CD8-positive, alpha-beta memory T cell (primary cell): ENCODE measurements around the gene TLCD3B. TPM values are rescaled to one million over a fixed set of nuclear protein-coding genes. Genes with fewer than 3 reads are reported as not detected.

Experiments
- CTCF ChIA-PET: fragments of 350-600 bp; sonication (Branson Sonifier 250); formaldehyde crosslinking; loops from one replicate; lab custom pipeline; 2021; ENCODE audit warnings: antibody characterized with exemption; lab: Charles Lee
- POLR2A ChIA-PET: fragments of 350-600 bp; sonication (Branson Sonifier 250); formaldehyde crosslinking; loops from one replicate; lab custom pipeline; 2021; ENCODE audit warnings: antibody characterized with exemption; lab: Charles Lee
- DNase-seq, 5 donors: peaks; one replicate each; pipeline versions ENCODE4 v3.0.0 to v3.0.0-alpha.2; 2020 to 2022; ENCODE audit warnings: mixed read lengths in 1 of 5
- H3K27ac ChIP-seq: one replicate; pipeline ENCODE4 v1.7.0; 2013; ENCODE audit warnings: low read depth, mild to moderate bottlenecking, low read length, moderate library complexity
- H3K27me3 ChIP-seq: 2 replicates; pipeline ENCODE4 v1.7.0; 2013; ENCODE audit warnings: low read length, mild to moderate bottlenecking; ENCODE audit not compliant: insufficient read depth, poor library complexity, severe bottlenecking
- H3K36me3 ChIP-seq: 2 replicates; pipeline ENCODE4 v1.7.0; 2013; ENCODE audit warnings: mild to moderate bottlenecking, low read length, moderate library complexity; ENCODE audit not compliant: insufficient read depth
- H3K4me1 ChIP-seq: 2 replicates; pipeline ENCODE4 v1.7.0; 2013; ENCODE audit warnings: mild to moderate bottlenecking, low read length, moderate library complexity; ENCODE audit not compliant: insufficient read depth
- H3K4me3 ChIP-seq: 2 replicates; pipeline ENCODE4 v1.7.0; 2013; ENCODE audit warnings: mild to moderate bottlenecking, low read length
- H3K9me3 ChIP-seq: 2 replicates; pipeline ENCODE4 v1.7.0; 2013; ENCODE audit warnings: mild to moderate bottlenecking, low read length
- H3K27ac Mint-ChIP-seq, 8 donors: one replicate each; pipeline ENCODE4 v1.8.0; 2020 to 2021; ENCODE audit warnings: mixed read lengths in 8 of 8, mild to moderate bottlenecking in 6 of 8, inconsistent platforms in 3 of 8, moderate library complexity in 3 of 8
- H3K27me3 Mint-ChIP-seq, 2 donors: one replicate each; pipeline ENCODE4 v1.8.0; 2020 to 2021; ENCODE audit warnings: mixed read lengths in 2 of 2, mild to moderate bottlenecking in 1 of 2, moderate library complexity in 1 of 2
- H3K36me3 Mint-ChIP-seq, 3 donors: one replicate each; pipeline ENCODE4 v1.8.0; 2020 to 2021; ENCODE audit warnings: mixed read lengths in 3 of 3, inconsistent platforms in 1 of 3, mild to moderate bottlenecking in 1 of 3
- H3K4me1 Mint-ChIP-seq, 3 donors: one replicate each; pipeline ENCODE4 v1.8.0; 2020 to 2021; ENCODE audit warnings: mixed read lengths in 3 of 3, inconsistent platforms in 1 of 3, mild to moderate bottlenecking in 1 of 3
- H3K4me3 Mint-ChIP-seq, 7 donors: one replicate each; pipeline ENCODE4 v1.8.0; 2020 to 2021; ENCODE audit warnings: mixed read lengths in 7 of 7, mild to moderate bottlenecking in 6 of 7, moderate library complexity in 4 of 7, inconsistent platforms in 2 of 7
- H3K9me3 Mint-ChIP-seq, 5 donors: one replicate each; pipeline ENCODE4 v1.8.0; 2020 to 2022; ENCODE audit warnings: mixed read lengths in 5 of 5, mild to moderate bottlenecking in 3 of 5, moderate library complexity in 2 of 5, inconsistent platforms in 1 of 5
- polyA plus RNA-seq: library from polyadenylated mRNA; unstranded; fragments of 300-500 nt; fragmentation: Illumina TruSeq; gene quantifications from one replicate; pipeline ENCODE4 v1.2.3, GENCODE V29; 2021
- total RNA-seq, 2 experiments: library from RNA; stranded (reverse); gene quantifications; one replicate each; pipeline ENCODE4 v1.2.3, GENCODE V29; 2021

TLCD3B gene
- total and polyA plus RNA-seq, 3 experiments from 2014 or later, result 0.55 to 0.84 TPM; not detected in 1

DNA sequence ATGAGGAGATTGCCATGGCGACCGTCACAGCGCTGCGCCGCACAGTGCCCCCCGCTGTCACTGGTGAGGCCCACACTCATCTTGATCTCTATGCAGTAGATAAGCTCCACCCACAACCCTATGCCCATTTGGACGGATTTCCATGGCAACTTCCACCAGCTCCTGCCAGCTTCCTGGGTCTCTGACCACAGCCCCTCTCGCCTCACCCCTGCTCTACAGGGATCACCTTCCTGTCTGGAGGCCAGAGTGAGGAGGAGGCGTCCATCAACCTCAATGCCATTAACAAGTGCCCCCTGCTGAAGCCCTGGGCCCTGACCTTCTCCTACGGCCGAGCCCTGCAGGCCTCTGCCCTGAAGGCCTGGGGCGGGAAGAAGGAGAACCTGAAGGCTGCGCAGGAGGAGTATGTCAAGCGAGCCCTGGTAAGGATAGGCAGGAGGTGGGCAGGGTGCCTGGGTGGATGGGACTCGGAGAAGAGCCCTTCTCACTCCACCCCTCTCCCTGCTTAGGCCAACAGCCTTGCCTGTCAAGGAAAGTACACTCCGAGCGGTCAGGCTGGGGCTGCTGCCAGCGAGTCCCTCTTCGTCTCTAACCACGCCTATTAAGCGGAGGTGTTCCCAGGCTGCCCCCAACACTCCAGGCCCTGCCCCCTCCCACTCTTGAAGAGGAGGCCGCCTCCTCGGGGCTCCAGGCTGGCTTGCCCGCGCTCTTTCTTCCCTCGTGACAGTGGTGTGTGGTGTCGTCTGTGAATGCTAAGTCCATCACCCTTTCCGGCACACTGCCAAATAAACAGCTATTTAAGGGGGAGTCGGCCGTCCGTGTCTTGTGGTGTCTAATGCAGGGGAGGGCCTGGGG lies 38.8 kb upstream of the TLCD3B start:
- Mint-ChIP-seq H3K9me3 (no peaks in the 10 kb centered on the region), H3K36me3 (peaks cover 6 to 72% (median 11%) of the 10 kb centered on the region in 3 donors), H3K27me3 (peaks cover 0 to 2% of the 10 kb centered on the region in 2 donors), H3K4me3 (peak overlapping the region in 3 of 7 donors; percentile 12 to 62 (median 36)), H3K27ac (peak overlapping the region in 4 of 8 donors; percentile 37 to 83 (median 69)), H3K4me1 (peaks cover 32 to 47% (median 33%) of the 10 kb centered on the region in 3 donors)
- ChIA-PET CTCF (interaction anchor here (1.1 to 1.8 kb wide), 2 partner anchors 9 to 24 kb away, joined by 4 read pairs; no protein-coding TSS in a partner anchor), POLR2A (interaction anchor here (0.7 to 1.4 kb wide), 3 partner anchors 22 to 675 kb away, joined by 3 read pairs; partner anchors contain the start of genes TBX6 and YPEL3)
- H3K27ac ChIP-seq, result peak overlapping the region; percentile 3
- peaks cover 36% of the 10 kb centered on the region for H3K4me1 ChIP-seq
- no peaks in the 10 kb centered on the region for H3K9me3 ChIP-seq
- DNase-seq, result no peak
- H3K27me3 ChIP-seq, result no peaks in the 10 kb centered on the region
- no peak overlapping the region for H3K4me3 ChIP-seq
- H3K36me3 ChIP-seq, result peaks cover 54% of the 10 kb centered on the region

DNA sequence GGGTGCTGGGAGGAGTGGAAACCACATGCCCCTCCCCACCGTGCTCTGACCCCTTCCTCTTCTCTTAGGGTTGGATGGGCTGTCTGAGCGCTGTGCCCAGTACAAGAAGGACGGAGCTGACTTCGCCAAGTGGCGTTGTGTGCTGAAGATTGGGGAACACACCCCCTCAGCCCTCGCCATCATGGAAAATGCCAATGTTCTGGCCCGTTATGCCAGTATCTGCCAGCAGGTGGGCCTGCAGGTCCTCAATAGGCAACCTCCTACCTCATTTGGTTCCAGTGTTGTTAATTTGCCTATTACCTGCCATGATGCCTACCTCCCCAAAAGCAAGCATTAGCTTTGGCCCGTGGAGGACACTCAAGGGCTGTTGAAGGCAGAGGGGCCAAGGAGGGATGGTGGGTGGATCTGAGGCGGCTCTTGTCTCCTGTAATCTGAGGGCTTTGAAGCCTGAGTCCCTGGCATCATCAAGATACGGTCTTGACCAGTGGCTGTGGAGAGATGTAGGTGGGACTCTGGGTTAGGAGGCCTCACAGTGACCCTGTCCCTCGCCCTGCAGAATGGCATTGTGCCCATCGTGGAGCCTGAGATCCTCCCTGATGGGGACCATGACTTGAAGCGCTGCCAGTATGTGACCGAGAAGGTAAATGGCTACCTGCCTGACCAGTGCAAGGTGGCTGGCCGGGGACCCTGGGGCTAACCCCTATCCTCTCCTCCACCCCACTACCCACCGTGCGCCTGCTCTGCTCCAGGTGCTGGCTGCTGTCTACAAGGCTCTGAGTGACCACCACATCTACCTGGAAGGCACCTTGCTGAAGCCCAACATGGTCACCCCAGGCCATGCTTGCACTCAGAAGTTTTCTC lies 37.9 kb upstream of the TLCD3B start:
- Histone ChIP-seq H3K36me3 (peaks cover 54% of the 10 kb centered on the region), H3K27ac (peak overlapping the region; percentile 30), H3K4me3 (no peak overlapping the region), H3K27me3 (no peaks in the 10 kb centered on the region), H3K4me1 (peaks cover 36% of the 10 kb centered on the region), H3K9me3 (no peaks in the 10 kb centered on the region)
- H3K4me3 Mint-ChIP-seq, result peak overlapping the region; percentile 50 to 84 (median 71)
- peaks cover 6 to 78% (median 11%) of the 10 kb centered on the region in 3 donors for H3K36me3 Mint-ChIP-seq
- H3K4me1 Mint-ChIP-seq, result peaks cover 33 to 46% (median 34%) of the 10 kb centered on the region in 3 donors
- ChIA-PET CTCF (interaction anchor here (1.1 to 1.8 kb wide), 2 partner anchors 9 to 25 kb away, joined by 4 read pairs; no protein-coding TSS in a partner anchor), POLR2A (interaction anchor here (7.1 kb wide), 1 partner anchor 24 kb away, joined by 89 read pairs; the partner anchor contains the start of genes TBX6 and YPEL3)
- DNase-seq, result peak; percentile 36 to 71 (median 50)
- peaks cover 0 to 3% of the 10 kb centered on the region in 2 donors for H3K27me3 Mint-ChIP-seq
- no peaks in the 10 kb centered on the region for H3K9me3 Mint-ChIP-seq
- H3K27ac Mint-ChIP-seq, result peak overlapping the region; percentile 39 to 86 (median 75)

DNA sequence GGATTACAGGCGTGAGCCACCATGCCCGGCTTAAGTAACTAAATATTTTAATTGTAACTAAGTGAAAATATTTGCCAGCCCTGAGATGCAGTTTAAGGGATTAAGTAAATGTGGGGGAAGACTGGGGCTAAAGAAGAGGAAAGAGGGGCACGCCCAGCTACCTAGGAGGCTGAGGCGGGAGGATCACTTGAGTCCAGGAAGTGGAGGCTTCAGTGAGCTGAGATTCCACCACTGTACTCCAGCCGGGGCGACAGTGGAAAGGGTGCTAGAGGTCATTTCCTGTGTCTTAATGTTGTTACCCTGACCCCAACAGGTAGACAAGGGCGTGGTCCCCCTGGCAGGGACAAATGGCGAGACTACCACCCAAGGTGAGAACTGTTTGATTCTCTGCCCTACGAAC lies 37.3 kb upstream of the TLCD3B start:
- H3K36me3 ChIP-seq, result peaks cover 54% of the 10 kb centered on the region
- Mint-ChIP-seq H3K27ac (peak overlapping the region; percentile 39 to 86 (median 75)), H3K9me3 (no peaks in the 10 kb centered on the region), H3K36me3 (peaks cover 6 to 77% (median 11%) of the 10 kb centered on the region in 3 donors), H3K4me1 (peaks cover 36 to 52% (median 40%) of the 10 kb centered on the region in 3 donors), H3K4me3 (peak overlapping the region; percentile 50 to 84 (median 71)), H3K27me3 (peaks cover 0 to 3% of the 10 kb centered on the region in 2 donors)
- H3K4me1 ChIP-seq, result peaks cover 42% of the 10 kb centered on the region
- ChIA-PET POLR2A (interaction anchor here (3.7 to 7.1 kb wide), 3 partner anchors 8 to 117 kb away, joined by 34 to 89 read pairs (median 50); partner anchors contain the start of genes PPP4C, TBX6 and YPEL3), CTCF (interaction anchor here (3.8 kb wide), 1 partner anchor 25 kb away, joined by 41 read pairs; the partner anchor contains the start of genes TBX6 and YPEL3)
- no peaks in the 10 kb centered on the region for H3K27me3 ChIP-seq
- no peaks in the 10 kb centered on the region for H3K9me3 ChIP-seq
- H3K27ac ChIP-seq, result peak overlapping the region; percentile 30
- no peak overlapping the region for H3K4me3 ChIP-seq
- DNase-seq, result no peak

- Histone ChIP-seq H3K4me3 (peak overlapping the region; percentile 85), H3K27ac (peak overlapping the region; percentile 91), H3K27me3 (no peaks in the 10 kb centered on the region), H3K4me1 (peaks cover 45% of the 10 kb centered on the region), H3K9me3 (no peaks in the 10 kb centered on the region), H3K36me3 (peaks cover 54% of the 10 kb centered on the region)
- ChIA-PET POLR2A (interaction anchor here (3.7 to 7.1 kb wide), 3 partner anchors 9 to 118 kb away, joined by 34 to 89 read pairs (median 50); partner anchors contain the start of genes PPP4C, TBX6 and YPEL3), CTCF (interaction anchor here (3.8 kb wide), 1 partner anchor 25 kb away, joined by 41 read pairs; the partner anchor contains the start of genes TBX6 and YPEL3)
- Mint-ChIP-seq H3K9me3 (no peaks in the 10 kb centered on the region), H3K4me3 (peak overlapping the region; percentile 61 to 99 (median 99)), H3K27me3 (peaks cover 0 to 3% of the 10 kb centered on the region in 2 donors), H3K4me1 (peaks cover 36 to 52% (median 40%) of the 10 kb centered on the region in 3 donors), H3K27ac (peak overlapping the region in 7 of 8 donors; percentile 67 to 99 (median 87)), H3K36me3 (peaks cover 6 to 77% (median 11%) of the 10 kb centered on the region in 3 donors)
- DNase-seq, result no peak
Measured at GRCh38 chr16:30067584-30067916, 36.5 kb upstream of the TLCD3B start.

DNA sequence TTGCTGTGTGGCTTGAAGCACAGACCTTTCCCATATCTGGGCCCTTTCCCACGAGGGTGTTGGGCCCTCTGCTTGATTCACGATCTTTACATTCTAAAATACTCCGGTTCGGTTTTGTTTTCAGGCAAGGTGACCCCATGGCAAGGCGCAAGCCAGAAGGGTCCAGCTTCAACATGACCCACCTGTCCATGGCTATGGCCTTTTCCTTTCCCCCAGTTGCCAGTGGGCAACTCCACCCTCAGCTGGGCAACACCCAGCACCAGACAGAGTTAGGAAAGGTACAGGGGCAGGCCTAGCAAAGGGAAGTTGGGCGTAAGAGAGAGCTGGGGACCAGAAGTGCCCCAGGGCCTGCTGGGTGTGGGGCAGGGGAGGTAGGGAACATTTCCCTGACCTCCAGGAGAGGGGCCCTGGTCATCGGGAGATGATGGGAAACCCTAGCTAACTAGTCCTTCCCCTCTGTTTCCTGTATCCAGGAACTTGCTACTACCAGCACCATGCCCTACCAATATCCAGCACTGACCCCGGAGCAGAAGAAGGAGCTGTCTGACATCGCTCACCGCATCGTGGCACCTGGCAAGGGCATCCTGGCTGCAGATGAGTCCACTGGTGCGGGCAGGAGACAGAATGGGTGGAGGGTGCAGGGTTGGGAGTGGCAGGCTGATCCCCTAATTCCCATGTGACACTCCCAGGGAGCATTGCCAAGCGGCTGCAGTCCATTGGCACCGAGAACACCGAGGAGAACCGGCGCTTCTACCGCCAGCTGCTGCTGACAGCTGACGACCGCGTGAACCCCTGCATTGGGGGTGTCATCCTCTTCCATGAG lies 35.9 kb upstream of the TLCD3B start:
- Histone ChIP-seq H3K27me3 (no peaks in the 10 kb centered on the region), H3K36me3 (peaks cover 50% of the 10 kb centered on the region), H3K27ac (peak overlapping the region; percentile 91), H3K4me3 (peak overlapping the region; percentile 85), H3K4me1 (peaks cover 45% of the 10 kb centered on the region), H3K9me3 (no peaks in the 10 kb centered on the region)
- Mint-ChIP-seq H3K9me3 (no peaks in the 10 kb centered on the region), H3K4me3 (peak overlapping the region; percentile 92 to 100 (median 99)), H3K27ac (peak overlapping the region; percentile 14 to 99 (median 94)), H3K27me3 (peaks cover 0 to 3% of the 10 kb centered on the region in 2 donors), H3K36me3 (peaks cover 5 to 74% (median 8%) of the 10 kb centered on the region in 3 donors), H3K4me1 (peaks cover 34 to 49% (median 36%) of the 10 kb centered on the region in 3 donors)
- no peak for DNase-seq
- ChIA-PET CTCF (interaction anchor here (0.7 to 3.8 kb wide), 4 partner anchors 8 to 343 kb away, joined by 3 to 41 read pairs (median 6); partner anchors contain the start of genes TBX6 and YPEL3), POLR2A (interaction anchor here (0.5 to 7.1 kb wide), 9 partner anchors 10 to 681 kb away, joined by 3 to 89 read pairs (median 5); partner anchors contain the start of genes PPP4C, TBX6 and YPEL3)

DNA sequence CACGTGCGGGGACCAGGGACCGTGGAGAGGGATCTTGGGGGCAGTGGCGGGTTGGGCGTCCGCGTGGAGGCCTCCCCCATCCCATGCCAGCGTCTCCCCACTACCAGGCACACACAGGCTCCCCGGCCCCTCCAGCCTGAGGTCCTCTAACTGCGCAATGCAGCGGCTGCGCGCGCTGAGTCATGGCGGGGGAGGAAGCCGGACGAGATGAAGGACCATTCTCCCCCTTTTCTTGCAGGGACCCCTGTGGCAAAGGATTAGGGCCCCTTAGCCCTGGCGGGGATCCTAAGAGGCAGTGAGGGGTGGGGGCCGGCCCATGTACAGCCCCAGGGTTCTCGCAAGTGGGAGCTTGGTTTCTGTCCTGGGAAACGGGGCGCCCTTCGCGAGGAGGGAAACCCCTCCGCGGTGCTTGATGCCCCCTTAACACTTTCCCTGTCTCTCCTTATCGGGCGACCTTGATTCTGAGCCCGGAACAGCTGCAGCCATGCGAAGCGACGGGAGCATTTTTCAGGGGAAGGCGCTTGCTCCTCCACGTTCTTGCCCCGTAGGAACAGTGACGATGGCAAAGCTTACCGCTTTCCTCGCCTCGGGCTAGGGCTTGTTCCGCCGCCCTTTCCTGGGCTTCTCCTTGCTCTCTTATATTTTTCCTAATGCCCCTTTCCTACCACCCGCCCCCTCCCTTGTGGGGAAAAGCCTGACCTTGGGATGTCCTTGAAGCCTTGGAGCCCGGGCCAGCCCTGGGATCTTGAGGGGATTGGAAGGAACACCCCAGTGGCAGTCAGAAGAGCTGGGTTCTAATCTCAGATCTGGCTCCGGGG lies 35.1 kb upstream of the TLCD3B start:
- peak in 1 of 5 donors; percentile 21 for DNase-seq
- peaks cover 45% of the 10 kb centered on the region for H3K4me1 ChIP-seq
- H3K27ac ChIP-seq, result peak overlapping the region; percentile 91
- H3K27ac Mint-ChIP-seq, result peak overlapping the region; percentile 86 to 99 (median 97)
- no peaks in the 10 kb centered on the region for H3K9me3 ChIP-seq
- peaks cover 43% of the 10 kb centered on the region for H3K36me3 ChIP-seq
- peaks cover 0 to 3% of the 10 kb centered on the region in 2 donors for H3K27me3 Mint-ChIP-seq
- peaks cover 3 to 65% (median 8%) of the 10 kb centered on the region in 3 donors for H3K36me3 Mint-ChIP-seq
- ChIA-PET POLR2A (interaction anchor here (0.5 to 7.1 kb wide), 23 partner anchors 10 to 592 kb away, joined by 3 to 89 read pairs (median 5); partner anchors contain the start of genes CORO1A, DCTPP1, FBRS and PPP4C), CTCF (interaction anchor here (0.7 to 3.8 kb wide), 7 partner anchors 9 to 344 kb away, joined by 3 to 41 read pairs (median 4); partner anchors contain the start of genes TBX6 and YPEL3)
- no peaks in the 10 kb centered on the region for H3K27me3 ChIP-seq
- H3K9me3 Mint-ChIP-seq, result no peaks in the 10 kb centered on the region
- peaks cover 34 to 49% (median 35%) of the 10 kb centered on the region in 3 donors for H3K4me1 Mint-ChIP-seq
- peak overlapping the region; percentile 92 to 100 (median 99) for H3K4me3 Mint-ChIP-seq
- peak overlapping the region; percentile 85 for H3K4me3 ChIP-seq
